Measurements from ENCODE around the gene SH2D1B.

The SH2D1B gene

DNA sequence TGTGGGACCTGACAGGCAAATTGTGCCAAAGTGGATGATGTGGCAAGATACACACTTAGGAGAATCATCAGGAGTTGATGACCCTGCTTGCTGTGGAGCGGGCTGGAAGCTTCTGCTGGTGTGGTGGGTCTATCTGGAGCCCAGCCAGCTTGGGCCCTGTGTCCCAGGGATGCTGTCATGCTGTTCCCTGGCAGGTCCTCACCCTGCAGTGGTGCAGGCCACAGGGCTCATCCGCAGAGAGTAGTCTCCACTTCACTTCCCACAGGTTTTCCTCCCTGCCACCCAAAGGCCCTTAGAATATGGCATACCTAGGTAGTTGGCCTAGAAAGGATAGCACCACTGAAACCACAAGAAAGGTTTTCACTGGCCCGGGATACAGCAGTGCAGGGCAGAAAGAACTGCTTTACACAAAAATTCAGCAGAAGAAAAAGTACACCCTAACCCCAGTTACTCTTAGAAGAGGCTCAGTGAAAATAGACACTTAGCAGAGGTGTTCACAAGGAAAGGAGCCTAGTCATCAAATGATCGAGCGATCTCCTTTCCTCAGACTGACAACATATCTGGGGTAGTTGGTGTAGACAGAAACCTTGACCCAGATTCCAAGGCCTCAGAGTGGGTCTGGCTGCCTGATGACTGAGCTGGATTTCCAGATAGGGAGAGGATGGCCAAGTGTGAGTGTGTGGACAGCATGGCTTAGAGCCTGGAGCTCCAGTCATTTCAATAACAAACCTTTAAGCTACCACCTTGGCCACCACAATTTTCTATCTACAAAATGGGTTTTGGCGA, 31.7 kb downstream of the SH2D1B start:
- Histone ChIP-seq H3K9ac (ENCODE audit: low read length) (no peak overlapping the region), H2AFZ (ENCODE audit: low read length) (no peak overlapping the region), H3K27ac (ENCODE audit: low read depth, low read length, poor library complexity, severe bottlenecking) (no peak overlapping the region), H3K4me2 (ENCODE audit: low read length) (no peak overlapping the region), H3K4me1 (ENCODE audit: insufficient read depth, low read length, severe bottlenecking) (no peaks in the 10 kb centered on the region), H3F3A (ENCODE audit: insufficient read depth, low read length) (no peaks in the 10 kb centered on the region), H3K36me3 (ENCODE audit: insufficient read depth, low read length) (no peaks in the 10 kb centered on the region), H4K20me1 (ENCODE audit: insufficient read depth, low read length) (no peaks in the 10 kb centered on the region), H3K27me3 (ENCODE audit: insufficient read depth, low read length) (no peaks in the 10 kb centered on the region), H3K9me3 (ENCODE audit: low read length) (no peaks in the 10 kb centered on the region), H3K79me2 (ENCODE audit: insufficient read depth, low read length) (no peaks in the 10 kb centered on the region), H3K4me3 (ENCODE audit: low read depth, low read length, poor library complexity, severe bottlenecking) (no peak overlapping the region), H3K9me2 (ENCODE audit: low read depth, low read length) (no peaks in the 10 kb centered on the region)
- TF ChIP-seq EZH2 (IDR thresholded peaks at IDR 0.05; ENCODE audit: borderline replicate concordance, low read length), result no peak
- TF ChIP-seq, protein P1, sequence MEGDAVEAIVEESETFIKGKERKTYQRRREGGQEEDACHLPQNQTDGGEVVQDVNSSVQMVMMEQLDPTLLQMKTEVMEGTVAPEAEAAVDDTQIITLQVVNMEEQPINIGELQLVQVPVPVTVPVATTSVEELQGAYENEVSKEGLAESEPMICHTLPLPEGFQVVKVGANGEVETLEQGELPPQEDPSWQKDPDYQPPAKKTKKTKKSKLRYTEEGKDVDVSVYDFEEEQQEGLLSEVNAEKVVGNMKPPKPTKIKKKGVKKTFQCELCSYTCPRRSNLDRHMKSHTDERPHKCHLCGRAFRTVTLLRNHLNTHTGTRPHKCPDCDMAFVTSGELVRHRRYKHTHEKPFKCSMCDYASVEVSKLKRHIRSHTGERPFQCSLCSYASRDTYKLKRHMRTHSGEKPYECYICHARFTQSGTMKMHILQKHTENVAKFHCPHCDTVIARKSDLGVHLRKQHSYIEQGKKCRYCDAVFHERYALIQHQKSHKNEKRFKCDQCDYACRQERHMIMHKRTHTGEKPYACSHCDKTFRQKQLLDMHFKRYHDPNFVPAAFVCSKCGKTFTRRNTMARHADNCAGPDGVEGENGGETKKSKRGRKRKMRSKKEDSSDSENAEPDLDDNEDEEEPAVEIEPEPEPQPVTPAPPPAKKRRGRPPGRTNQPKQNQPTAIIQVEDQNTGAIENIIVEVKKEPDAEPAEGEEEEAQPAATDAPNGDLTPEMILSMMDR (IDR thresholded peaks at IDR 0.05; ENCODE audit: low read length), result no peak

DNA sequence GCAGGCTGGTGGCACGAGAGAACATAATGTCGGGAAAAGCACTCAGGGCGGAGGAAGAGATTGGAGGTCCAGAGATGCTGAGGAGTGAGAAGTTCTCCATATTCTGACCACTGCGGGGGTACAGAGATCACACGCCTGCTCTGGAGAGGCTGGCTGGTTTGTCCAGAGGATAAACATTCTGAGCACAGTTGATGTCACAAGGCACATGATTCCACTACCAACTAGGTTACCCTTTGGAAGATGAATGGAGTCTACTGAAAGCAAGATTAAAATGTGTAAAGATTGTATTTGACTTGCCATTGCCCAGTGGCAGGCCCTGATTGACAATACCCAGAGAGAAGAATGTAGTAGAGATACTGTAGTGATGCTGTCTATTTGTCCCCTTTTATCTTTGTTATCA, 35.2 kb downstream of the SH2D1B start, which contains the start of gene SPATA46:
Gene SPATA46, minus strand, starts transcription at position 164 of the 400 bp plus-strand sequence. Its CDS starts 64 bp downstream, at position 100.
- Histone ChIP-seq H3K27me3 (ENCODE audit: insufficient read depth, low read length) (no peaks in the 10 kb centered on the region), H4K20me1 (ENCODE audit: insufficient read depth, low read length) (no peaks in the 10 kb centered on the region), H3K4me3 (ENCODE audit: low read depth, low read length, poor library complexity, severe bottlenecking) (no peak within 1 kb of the TSS), H3K4me1 (ENCODE audit: insufficient read depth, low read length, severe bottlenecking) (no peaks in the 10 kb centered on the region), H3K79me2 (ENCODE audit: insufficient read depth, low read length) (no peaks in the 10 kb centered on the region), H3K9ac (ENCODE audit: low read length) (no peak within 1 kb of the TSS), H2AFZ (ENCODE audit: low read length) (no peak within 1 kb of the TSS), H3K27ac (ENCODE audit: low read depth, low read length, poor library complexity, severe bottlenecking) (no peak within 1 kb of the TSS), H3K9me2 (ENCODE audit: low read depth, low read length) (no peaks in the 10 kb centered on the region), H3K9me3 (ENCODE audit: low read length) (no peaks in the 10 kb centered on the region), H3K36me3 (ENCODE audit: insufficient read depth, low read length) (no peaks in the 10 kb centered on the region), H3K4me2 (ENCODE audit: low read length) (no peak within 1 kb of the TSS), H3F3A (ENCODE audit: insufficient read depth, low read length) (no peaks in the 10 kb centered on the region)
- TF ChIP-seq, protein P1 (IDR thresholded peaks at IDR 0.05; ENCODE audit: low read length), result no peak
- TF ChIP-seq EZH2 (IDR thresholded peaks at IDR 0.05; ENCODE audit: borderline replicate concordance, low read length), result no peak

DNA sequence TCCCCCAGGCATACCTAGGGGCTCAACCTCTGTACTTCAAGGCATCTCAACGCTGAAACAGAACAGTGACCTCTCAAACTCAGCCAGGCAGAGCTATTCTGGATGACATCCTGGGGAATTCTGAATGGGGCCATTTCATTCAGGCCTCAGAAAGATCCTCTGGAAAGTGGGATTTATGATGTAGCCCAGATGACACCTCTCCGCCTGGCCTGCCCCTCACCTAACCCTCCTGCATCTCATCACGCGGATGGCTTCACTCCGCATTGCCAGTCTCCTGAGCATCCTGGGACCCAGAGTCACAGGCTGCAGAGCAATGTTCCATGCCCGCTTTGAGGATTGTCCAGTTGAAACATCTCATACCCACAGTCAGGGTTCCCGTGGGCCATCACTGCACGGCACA, 36.5 kb downstream of the SH2D1B start:
- Histone ChIP-seq H4K20me1 (ENCODE audit: insufficient read depth, low read length) (no peaks in the 10 kb centered on the region), H3K27me3 (ENCODE audit: insufficient read depth, low read length) (no peaks in the 10 kb centered on the region; the same call in 1 of the 2 replicates), H3K4me3 (ENCODE audit: low read depth, low read length, poor library complexity, severe bottlenecking) (no peak overlapping the region), H3K36me3 (ENCODE audit: insufficient read depth, low read length) (no peaks in the 10 kb centered on the region), H3K9me2 (ENCODE audit: low read depth, low read length) (no peaks in the 10 kb centered on the region), H3K79me2 (ENCODE audit: insufficient read depth, low read length) (no peaks in the 10 kb centered on the region), H3F3A (ENCODE audit: insufficient read depth, low read length) (no peaks in the 10 kb centered on the region), H2AFZ (ENCODE audit: low read length) (no peak overlapping the region), H3K4me2 (ENCODE audit: low read length) (no peak overlapping the region), H3K9me3 (ENCODE audit: low read length) (no peaks in the 10 kb centered on the region), H3K27ac (ENCODE audit: low read depth, low read length, poor library complexity, severe bottlenecking) (no peak overlapping the region), H3K9ac (ENCODE audit: low read length) (no peak overlapping the region), H3K4me1 (ENCODE audit: insufficient read depth, low read length, severe bottlenecking) (no peaks in the 10 kb centered on the region)
- TF ChIP-seq, protein P1 (IDR thresholded peaks at IDR 0.05; ENCODE audit: low read length), result no peak
- TF ChIP-seq EZH2 (IDR thresholded peaks at IDR 0.05; ENCODE audit: borderline replicate concordance, low read length), result no peak

Measured in OCI-LY1 (cell line).